Caki2 (cell line): ENCODE measurements around the gene TENT5D. TPM values are rescaled to one million over a fixed set of nuclear protein-coding genes. Genes with fewer than 3 reads are reported as not detected.
"Not testable (repeated sequence)": the region's sequence is repeated elsewhere in the genome, so short reads cannot be mapped to it uniquely, and the experiment has no call there.

Experiments
- DNase-seq: peaks from one replicate; pipeline ENCODE4 v3.0.0-alpha.2; 2015; ENCODE audit warnings: low read depth
- in situ Hi-C: cut with HindIII; loops from 2 replicates; pipeline ENCODE4 v1.10.0; 2016; ENCODE audit warnings: low sequenced_read_pairs, low pct_unique_long_range_greater_than_20kb, mixed read lengths
- total RNA-seq: library from RNA; depleted of rRNA; stranded (reverse); fragments of >200 nt; shearing (Covaris generic); gene quantifications from 2 replicates; pipeline ENCODE4 v1.2.3, GENCODE V29; 2014; ENCODE audit warnings: low replicate concordance; rRNA removed

The TENT5D gene
- total RNA-seq = not detected in 2 replicates

- in situ Hi-C loops = no loop called here
- no peak for DNase-seq
Observed at GRCh38 chrX:80420147-80420546, at the start of gene TENT5D. Gene TENT5D, plus strand, starts transcription at chrX:80420447. Its CDS starts 22,093 bp downstream, at chrX:80442540.

- DNase-seq, in situ Hi-C loops: not testable (repeated sequence)
Observed at GRCh38 chrX:80385651-80386050, 34.6 kb upstream of the TENT5D start.

GRCh38 chrX:80388206-80388605, 32.0 kb upstream of the TENT5D start:
- DNase-seq = no peak
- in situ Hi-C loops = no loop called here

GRCh38 chrX:80412042-80412441, 8.2 kb upstream of the TENT5D start:
- no peak for DNase-seq
- in situ Hi-C loops = no loop called here

GRCh38 chrX:80423000-80423399, 2.8 kb downstream of the TENT5D start:
- in situ Hi-C loops = no loop called here
- no peak for DNase-seq

- in situ Hi-C loops = no loop called here
- no peak for DNase-seq
Observed at GRCh38 chrX:80423744-80424143, 3.5 kb downstream of the TENT5D start.

GRCh38 chrX:80430826-80431504, 10.7 kb downstream of the TENT5D start:
- in situ Hi-C loops = no loop called here
- DNase-seq = no peak

- in situ Hi-C loops = no loop called here
Observed at GRCh38 chrX:80431505-80431832, 11.2 kb downstream of the TENT5D start.

GRCh38 chrX:80432441-80432840, 12.2 kb downstream of the TENT5D start:
- DNase-seq = no peak
- in situ Hi-C loops = no loop called here

More at GRCh38 chrX:80431505-80431832, 11.2 kb downstream of the TENT5D start:
- no peak for DNase-seq

GRCh38 chrX:80432863-80433262, 12.6 kb downstream of the TENT5D start:
- no peak for DNase-seq
- in situ Hi-C loops = no loop called here

GRCh38 chrX:80468166-80468565, 47.9 kb downstream of the TENT5D start:
- DNase-seq, in situ Hi-C loops: not testable (repeated sequence)

GRCh38 chrX:80471582-80471981, 51.3 kb downstream of the TENT5D start:
- DNase-seq = no peak
- in situ Hi-C loops = no loop called here

GRCh38 chrX:80485543-80485942, 65.3 kb downstream of the TENT5D start:
- DNase-seq = no peak
- in situ Hi-C loops = no loop called here

GRCh38 chrX:80486299-80486698, 66.1 kb downstream of the TENT5D start:
- in situ Hi-C loops = no loop called here
- no peak for DNase-seq

- in situ Hi-C loops = no loop called here
- no peak for DNase-seq
Observed at GRCh38 chrX:80489166-80489565, 68.9 kb downstream of the TENT5D start.
